ENCODE measurements around the gene GRM4.

GRCh38 chr6:34100788-34101187, 45.1 kb downstream of the GRM4 start:
- no peak for TF ChIP-seq EZH2 (IDR thresholded peaks at IDR 0.05; ENCODE audit: borderline replicate concordance, low read length)
- no peak for TF ChIP-seq CTCF (IDR thresholded peaks at IDR 0.05; ENCODE audit: low read length)

Measured in OCI-LY1 (cell line).